Right atrium auricular region (tissue), 2 donors: ENCODE measurements around the gene NRG3. TPM values are rescaled to one million over a fixed set of nuclear protein-coding genes. Genes with fewer than 3 reads are reported as not detected.

ENCODE experiments used
- DNase-seq: peaks from one replicate; pipeline ENCODE4 v3.0.0-alpha.2; 2019; ENCODE audit warnings: low spot score
- H3K27ac ChIP-seq, 2 donors: fragments of 200-600 bp; sonication (generic); 1 replicate in 1 of 2; 2 replicates in 1 of 2; pipeline ENCODE4 v1.5.1; 2016 to 2019
- H3K27me3 ChIP-seq, 2 donors: fragments of 200-600 bp; sonication (generic); one replicate each; pipeline versions ENCODE4 v1.5.1 to v1.6.0; 2017 to 2019
- H3K36me3 ChIP-seq: fragments of 200-600 bp; sonication (generic); one replicate; pipeline ENCODE4 v1.5.1; 2016
- H3K4me1 ChIP-seq, 2 donors: fragments of 200-600 bp; sonication (generic); one replicate each; pipeline versions ENCODE4 v1.5.1 to v1.6.0; 2017 to 2019
- H3K4me3 ChIP-seq, 2 donors: fragments of 200-600 bp; sonication (generic); 1 replicate in 1 of 2; 2 replicates in 1 of 2; pipeline ENCODE4 v1.5.1; 2017 to 2019; ENCODE audit warnings: mild to moderate bottlenecking in 1 of 2, moderate library complexity in 1 of 2
- H3K9me3 ChIP-seq, 2 donors: fragments of 200-600 bp; sonication (generic); one replicate each; pipeline ENCODE4 v1.5.1; 2019
- total RNA-seq, 2 donors: library from RNA; depleted of rRNA; stranded (reverse); fragments of >200 nt; gene quantifications; one replicate each; pipeline ENCODE4 v1.1.0, GENCODE V29; 2016
- TF ChIP-seq, protein P1 (sequence below), 2 donors: fragments of 200-600 bp; sonication (generic); IDR thresholded peaks; one replicate each; pipeline ENCODE4 v1.5.1; 2019; ENCODE audit warnings: antibody characterized with exemption in 2 of 2

NRG3 gene
- total RNA-seq, 2 donors from 2014 or later: 0.70 to 1.4 TPM

GRCh38 chr10:81963606-81964005 lies 88.6 kb downstream of the NRG3 start:
- TF ChIP-seq, protein P1, sequence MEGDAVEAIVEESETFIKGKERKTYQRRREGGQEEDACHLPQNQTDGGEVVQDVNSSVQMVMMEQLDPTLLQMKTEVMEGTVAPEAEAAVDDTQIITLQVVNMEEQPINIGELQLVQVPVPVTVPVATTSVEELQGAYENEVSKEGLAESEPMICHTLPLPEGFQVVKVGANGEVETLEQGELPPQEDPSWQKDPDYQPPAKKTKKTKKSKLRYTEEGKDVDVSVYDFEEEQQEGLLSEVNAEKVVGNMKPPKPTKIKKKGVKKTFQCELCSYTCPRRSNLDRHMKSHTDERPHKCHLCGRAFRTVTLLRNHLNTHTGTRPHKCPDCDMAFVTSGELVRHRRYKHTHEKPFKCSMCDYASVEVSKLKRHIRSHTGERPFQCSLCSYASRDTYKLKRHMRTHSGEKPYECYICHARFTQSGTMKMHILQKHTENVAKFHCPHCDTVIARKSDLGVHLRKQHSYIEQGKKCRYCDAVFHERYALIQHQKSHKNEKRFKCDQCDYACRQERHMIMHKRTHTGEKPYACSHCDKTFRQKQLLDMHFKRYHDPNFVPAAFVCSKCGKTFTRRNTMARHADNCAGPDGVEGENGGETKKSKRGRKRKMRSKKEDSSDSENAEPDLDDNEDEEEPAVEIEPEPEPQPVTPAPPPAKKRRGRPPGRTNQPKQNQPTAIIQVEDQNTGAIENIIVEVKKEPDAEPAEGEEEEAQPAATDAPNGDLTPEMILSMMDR (IDR thresholded peaks at IDR 0.05): no peak

GRCh38 chr10:81967716-81968115 lies 92.7 kb downstream of the NRG3 start:
- no peak for DNase-seq
- Histone ChIP-seq H3K27me3 (no peaks in the 10 kb centered on the region), H3K27ac (no peak overlapping the region), H3K4me3 (no peak overlapping the region), H3K36me3 (no peaks in the 10 kb centered on the region), H3K4me1 (no peaks in the 10 kb centered on the region), H3K9me3 (peaks cover 0 to 15% of the 10 kb centered on the region in 2 donors)
- TF ChIP-seq, protein P1 (IDR thresholded peaks at IDR 0.05): no peak

More at GRCh38 chr10:81963606-81964005, 88.6 kb downstream of the NRG3 start:
- H3K9me3 ChIP-seq: peaks cover 0 to 7% of the 10 kb centered on the region in 2 donors
- no peak for DNase-seq
- no peak overlapping the region for H3K4me3 ChIP-seq
- no peaks in the 10 kb centered on the region for H3K36me3 ChIP-seq
- no peak overlapping the region for H3K27ac ChIP-seq
- H3K27me3 ChIP-seq: no peaks in the 10 kb centered on the region
- H3K4me1 ChIP-seq: no peaks in the 10 kb centered on the region

- Histone ChIP-seq H3K27ac (no peak overlapping the region), H3K4me1 (no peaks in the 10 kb centered on the region), H3K27me3 (no peaks in the 10 kb centered on the region), H3K4me3 (no peak overlapping the region), H3K9me3 (peaks cover 0 to 28% of the 10 kb centered on the region in 2 donors), H3K36me3 (no peaks in the 10 kb centered on the region)
- TF ChIP-seq, protein P1 (IDR thresholded peaks at IDR 0.05): no peak
- no peak for DNase-seq
Observed at GRCh38 chr10:81969136-81969535, 94.1 kb downstream of the NRG3 start.

GRCh38 chr10:81978238-81978637 lies 103.2 kb downstream of the NRG3 start:
- Histone ChIP-seq H3K27me3 (no peaks in the 10 kb centered on the region), H3K9me3 (peaks cover 0 to 17% of the 10 kb centered on the region in 2 donors)
- TF ChIP-seq, protein P1 (IDR thresholded peaks at IDR 0.05): no peak

DNA sequence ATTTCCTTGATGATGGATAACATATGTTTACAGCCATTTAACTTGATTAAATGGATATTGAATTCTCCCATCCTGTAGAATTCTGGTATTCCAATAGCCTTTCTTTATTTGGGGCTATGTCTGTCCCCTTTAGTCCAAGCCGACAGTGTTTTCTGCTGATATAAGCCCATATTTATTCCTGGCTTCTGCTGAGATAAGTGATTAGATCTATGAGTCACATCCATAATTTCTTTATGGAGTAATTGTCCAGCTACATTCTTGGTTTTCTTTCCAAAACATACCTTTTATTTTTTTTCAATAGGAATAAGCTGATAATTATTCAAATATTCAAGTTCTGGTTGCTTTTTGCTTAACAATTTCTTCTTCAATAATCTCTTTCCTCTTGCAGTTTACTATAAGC lies 106.7 kb downstream of the NRG3 start:
- no peak overlapping the region for H3K4me3 ChIP-seq
- TF ChIP-seq, protein P1 (IDR thresholded peaks at IDR 0.05): no peak
- DNase-seq: no peak
- no peak overlapping the region for H3K27ac ChIP-seq
- H3K4me1 ChIP-seq: no peaks in the 10 kb centered on the region
- H3K27me3 ChIP-seq: no peaks in the 10 kb centered on the region
- H3K9me3 ChIP-seq: no peaks in the 10 kb centered on the region
- no peaks in the 10 kb centered on the region for H3K36me3 ChIP-seq

More at GRCh38 chr10:81978238-81978637, 103.2 kb downstream of the NRG3 start:
- H3K4me3 ChIP-seq: no peak overlapping the region
- no peak overlapping the region for H3K27ac ChIP-seq
- no peak for DNase-seq
- no peaks in the 10 kb centered on the region for H3K4me1 ChIP-seq
- no peaks in the 10 kb centered on the region for H3K36me3 ChIP-seq

DNA sequence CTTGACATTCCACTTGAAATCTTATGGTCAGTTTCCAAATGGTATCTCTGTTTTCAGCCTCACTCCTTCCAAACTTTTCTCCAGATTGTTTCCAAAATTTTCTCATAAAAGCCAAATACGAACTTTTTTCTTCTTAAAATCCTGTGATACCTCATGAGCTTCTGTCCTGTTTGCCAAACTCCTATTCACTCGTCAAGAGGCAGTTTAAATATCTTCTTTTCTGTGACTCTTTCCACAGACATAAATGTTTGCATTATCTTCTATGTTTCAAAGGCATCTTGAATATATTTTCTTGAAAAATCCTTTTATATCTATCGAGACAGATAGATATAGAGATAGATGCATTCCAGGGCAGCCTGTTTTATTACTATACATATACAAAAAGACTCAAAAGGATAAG lies 109.4 kb downstream of the NRG3 start:
- no peak overlapping the region for H3K27ac ChIP-seq
- no peaks in the 10 kb centered on the region for H3K4me1 ChIP-seq
- TF ChIP-seq, protein P1 (IDR thresholded peaks at IDR 0.05): no peak
- DNase-seq: no peak
- no peaks in the 10 kb centered on the region for H3K9me3 ChIP-seq
- no peaks in the 10 kb centered on the region for H3K36me3 ChIP-seq
- no peak overlapping the region for H3K4me3 ChIP-seq
- no peaks in the 10 kb centered on the region for H3K27me3 ChIP-seq
